C4-2B (cell line): Measurements from ENCODE around the gene FREM1.

ENCODE experiments used
- CTCF ChIP-seq: fragments of 450-650 bp; conservative IDR thresholded peaks from 2 replicates; pipeline ENCODE4 v1.5.1; 2017; ENCODE audit warnings: mild to moderate bottlenecking
- ZFX ChIP-seq: fragments of 450-650 bp; IDR thresholded peaks from 2 replicates; pipeline ENCODE4 v1.6.1; 2017

GRCh38 chr9:14731294-14731981, 178.8 kb downstream of the FREM1 start:
- TF ChIP-seq CTCF = no peak
- no peak for TF ChIP-seq ZFX
